PFSK-1 (cell line): ENCODE results near the gene TECRL.

Experiments used
- FOXP2 ChIP-seq: optimal IDR thresholded peaks from 2 replicates; pipeline ENCODE3; 2011; ENCODE audit warnings: borderline replicate concordance, control low read depth, inconsistent platforms; ENCODE audit not compliant: insufficient read depth; ENCODE audit errors: extremely low read length, extremely low read depth
- POLR2AphosphoS5 ChIP-seq: IDR thresholded peaks from 2 replicates; pipeline ENCODE4 v1.6.1; 2012; ENCODE audit warnings: low read depth, mild to moderate bottlenecking, control low read depth, low read length, moderate library complexity
- REST ChIP-seq, 2 experiments: IDR thresholded peaks; 2 replicates each; pipeline versions ENCODE4 v1.6.1 to v1.8.0; 2011 to 2012; ENCODE audit warnings: low read depth in 2 of 2, low read length in 2 of 2, control low read depth in 1 of 2, inconsistent platforms in 1 of 2, mild to moderate bottlenecking in 1 of 2, moderate library complexity in 1 of 2; ENCODE audit not compliant: insufficient read depth in 1 of 2
- SIN3A ChIP-seq: IDR thresholded peaks from 2 replicates; pipeline ENCODE4 v1.6.1; 2012; ENCODE audit warnings: mild to moderate bottlenecking, low read length, moderate library complexity, borderline replicate concordance; ENCODE audit not compliant: insufficient read depth
- TAF1 ChIP-seq: IDR thresholded peaks from 2 replicates; pipeline ENCODE4 v1.6.1; 2012; ENCODE audit warnings: low read length, control low read depth, borderline replicate concordance; ENCODE audit not compliant: insufficient read depth

The TECRL gene

GRCh38 chr4:64340218-64341110 is 68.8 kb downstream of the TECRL start:
- TF ChIP-seq SIN3A (no peak), REST (IDR thresholded peaks at IDR 0.05; ENCODE audit: insufficient read depth in 1 of 2, low read depth in 2 of 2, low read length in 2 of 2) (no peak), FOXP2 (no peak), POLR2AphosphoS5 (no peak), TAF1 (no peak)

GRCh38 chr4:64334964-64335363 is 74.3 kb downstream of the TECRL start:
- TF ChIP-seq REST (IDR thresholded peaks at IDR 0.05; ENCODE audit: insufficient read depth in 1 of 2, low read depth in 2 of 2, low read length in 2 of 2) (no peak), POLR2AphosphoS5 (no peak), SIN3A (no peak), TAF1 (no peak), FOXP2 (no peak)

GRCh38 chr4:64330143-64330542 is 79.1 kb downstream of the TECRL start:
- TF ChIP-seq TAF1, result no peak
- TF ChIP-seq REST (IDR thresholded peaks at IDR 0.05; ENCODE audit: insufficient read depth in 1 of 2, low read depth in 2 of 2, low read length in 2 of 2), result no peak
- no peak for TF ChIP-seq FOXP2
- no peak for TF ChIP-seq SIN3A
- no peak for TF ChIP-seq POLR2AphosphoS5

- no peak for TF ChIP-seq POLR2AphosphoS5
- no peak for TF ChIP-seq REST (IDR thresholded peaks at IDR 0.05; ENCODE audit: insufficient read depth in 1 of 2, low read depth in 2 of 2, low read length in 2 of 2)
- TF ChIP-seq FOXP2, result no peak
- TF ChIP-seq TAF1, result no peak
- TF ChIP-seq SIN3A, result no peak
These were observed 82.0 kb downstream of the TECRL start for GRCh38 chr4:64327237-64327636.

- TF ChIP-seq SIN3A (no peak), REST (IDR thresholded peaks at IDR 0.05; ENCODE audit: insufficient read depth in 1 of 2, low read depth in 2 of 2, low read length in 2 of 2) (no peak), POLR2AphosphoS5 (no peak), FOXP2 (no peak), TAF1 (no peak)
These were observed 82.7 kb downstream of the TECRL start for GRCh38 chr4:64326507-64326906.
